Activated naive CD8-positive, alpha-beta T cell (primary cell): Measurements from ENCODE around the gene TOP2A.
"Not testable (repeated sequence)": the region's sequence is repeated elsewhere in the genome, so short reads cannot be mapped to it uniquely, and the experiment has no call there.

Experiments
- H3K27ac Mint-ChIP-seq: one replicate; pipeline ENCODE4 v1.8.0; 2021; ENCODE audit warnings: mixed read lengths
- H3K27me3 Mint-ChIP-seq: one replicate; pipeline ENCODE4 v1.8.0; 2021; ENCODE audit warnings: mixed read lengths
- H3K36me3 Mint-ChIP-seq: one replicate; pipeline ENCODE4 v1.8.0; 2021; ENCODE audit warnings: mixed read lengths
- H3K4me1 Mint-ChIP-seq: one replicate; pipeline ENCODE4 v1.8.0; 2021; ENCODE audit warnings: low read depth, mixed read lengths
- H3K4me3 Mint-ChIP-seq: one replicate; pipeline ENCODE4 v1.8.0; 2021; ENCODE audit warnings: mild to moderate bottlenecking, mixed read lengths
- H3K9me3 Mint-ChIP-seq: one replicate; pipeline ENCODE4 v1.8.0; 2021; ENCODE audit warnings: low read depth, mixed read lengths

Gene TOP2A

GRCh38 chr17:40419559-40420331 is 2.0 kb upstream of the TOP2A start:
- Mint-ChIP-seq H3K4me3 (peak overlapping the region; percentile 70), H3K27me3 (no peaks in the 10 kb centered on the region), H3K9me3 (no peaks in the 10 kb centered on the region), H3K36me3 (no peaks in the 10 kb centered on the region), H3K4me1 (peaks cover 22% of the 10 kb centered on the region), H3K27ac (peak overlapping the region; percentile 22)

GRCh38 chr17:40418428-40418706 is 671 bp upstream of the TOP2A start:
- H3K4me1 Mint-ChIP-seq: peaks cover 22% of the 10 kb centered on the region
- no peaks in the 10 kb centered on the region for H3K36me3 Mint-ChIP-seq
- no peaks in the 10 kb centered on the region for H3K27me3 Mint-ChIP-seq
- no peaks in the 10 kb centered on the region for H3K9me3 Mint-ChIP-seq
- H3K27ac Mint-ChIP-seq: peak overlapping the region; percentile 50
- H3K4me3 Mint-ChIP-seq: peak overlapping the region; percentile 94

- no peaks in the 10 kb centered on the region for H3K27me3 Mint-ChIP-seq
Measured at GRCh38 chr17:40417258-40417608, 463 bp downstream of the TOP2A start.

GRCh38 chr17:40416671-40417070 is 1.0 kb downstream of the TOP2A start:
- Mint-ChIP-seq H3K9me3 (no peaks in the 10 kb centered on the region), H3K27ac (no peak overlapping the region), H3K4me3 (peak overlapping the region; percentile 94), H3K4me1 (peaks cover 22% of the 10 kb centered on the region), H3K27me3 (no peaks in the 10 kb centered on the region), H3K36me3 (no peaks in the 10 kb centered on the region)

More at GRCh38 chr17:40417258-40417608, 463 bp downstream of the TOP2A start:
- H3K4me1 Mint-ChIP-seq: peaks cover 22% of the 10 kb centered on the region
- no peaks in the 10 kb centered on the region for H3K36me3 Mint-ChIP-seq
- H3K9me3 Mint-ChIP-seq: no peaks in the 10 kb centered on the region
- no peak overlapping the region for H3K27ac Mint-ChIP-seq
- H3K4me3 Mint-ChIP-seq: peak overlapping the region; percentile 94

GRCh38 chr17:40415390-40415789 is 2.3 kb downstream of the TOP2A start:
- Mint-ChIP-seq H3K4me1 (peaks cover 22% of the 10 kb centered on the region), H3K27me3 (no peaks in the 10 kb centered on the region), H3K27ac (no peak overlapping the region), H3K4me3 (no peak overlapping the region), H3K36me3 (peaks cover 3% of the 10 kb centered on the region), H3K9me3 (no peaks in the 10 kb centered on the region)

- not testable (repeated sequence) for H3K27ac Mint-ChIP-seq
Measured at GRCh38 chr17:40414312-40414711, 3.4 kb downstream of the TOP2A start.

GRCh38 chr17:40412880-40413279 is 4.8 kb downstream of the TOP2A start:
- no peak overlapping the region for H3K27ac Mint-ChIP-seq
- no peak overlapping the region for H3K4me3 Mint-ChIP-seq
- no peaks in the 10 kb centered on the region for H3K27me3 Mint-ChIP-seq
- H3K9me3 Mint-ChIP-seq: no peaks in the 10 kb centered on the region
- H3K4me1 Mint-ChIP-seq: peaks cover 13% of the 10 kb centered on the region
- H3K36me3 Mint-ChIP-seq: peaks cover 4% of the 10 kb centered on the region

More at GRCh38 chr17:40414312-40414711, 3.4 kb downstream of the TOP2A start:
- H3K36me3 Mint-ChIP-seq, H3K9me3 Mint-ChIP-seq, H3K4me3 Mint-ChIP-seq, H3K27me3 Mint-ChIP-seq: not testable (repeated sequence)
- H3K4me1 Mint-ChIP-seq: peaks cover 19% of the 10 kb centered on the region

- Mint-ChIP-seq H3K4me1 (peaks cover 5% of the 10 kb centered on the region), H3K4me3 (no peak overlapping the region), H3K9me3 (no peaks in the 10 kb centered on the region), H3K27ac (no peak overlapping the region), H3K36me3 (peaks cover 4% of the 10 kb centered on the region), H3K27me3 (no peaks in the 10 kb centered on the region)
Measured at GRCh38 chr17:40411821-40412220, 5.9 kb downstream of the TOP2A start.

- no peak overlapping the region for H3K27ac Mint-ChIP-seq
Measured at GRCh38 chr17:40410082-40410481, 7.6 kb downstream of the TOP2A start.

GRCh38 chr17:40409540-40409939 is 8.2 kb downstream of the TOP2A start:
- H3K4me1 Mint-ChIP-seq, H3K36me3 Mint-ChIP-seq, H3K9me3 Mint-ChIP-seq, H3K4me3 Mint-ChIP-seq, H3K27me3 Mint-ChIP-seq, H3K27ac Mint-ChIP-seq: not testable (repeated sequence)

More at GRCh38 chr17:40410082-40410481, 7.6 kb downstream of the TOP2A start:
- Mint-ChIP-seq H3K36me3 (peaks cover 4% of the 10 kb centered on the region), H3K4me1 (no peaks in the 10 kb centered on the region), H3K4me3 (no peak overlapping the region), H3K27me3 (no peaks in the 10 kb centered on the region), H3K9me3 (no peaks in the 10 kb centered on the region)

GRCh38 chr17:40407460-40407859 is 10.2 kb downstream of the TOP2A start:
- no peak overlapping the region for H3K27ac Mint-ChIP-seq
- H3K9me3 Mint-ChIP-seq: no peaks in the 10 kb centered on the region
- H3K27me3 Mint-ChIP-seq: no peaks in the 10 kb centered on the region
- H3K4me1 Mint-ChIP-seq: peaks cover 7% of the 10 kb centered on the region
- H3K36me3 Mint-ChIP-seq: peaks cover 4% of the 10 kb centered on the region
- no peak overlapping the region for H3K4me3 Mint-ChIP-seq

GRCh38 chr17:40404003-40404402 is 13.7 kb downstream of the TOP2A start:
- peaks cover 16% of the 10 kb centered on the region for H3K4me1 Mint-ChIP-seq
- no peak overlapping the region for H3K27ac Mint-ChIP-seq
- no peaks in the 10 kb centered on the region for H3K36me3 Mint-ChIP-seq
- H3K4me3 Mint-ChIP-seq: no peak overlapping the region
- H3K27me3 Mint-ChIP-seq: no peaks in the 10 kb centered on the region
- H3K9me3 Mint-ChIP-seq: no peaks in the 10 kb centered on the region

GRCh38 chr17:40402668-40403067 is 15.0 kb downstream of the TOP2A start:
- Mint-ChIP-seq H3K9me3 (no peaks in the 10 kb centered on the region), H3K27ac (no peak overlapping the region), H3K4me3 (no peak overlapping the region)

GRCh38 chr17:40399185-40399584 is 18.5 kb downstream of the TOP2A start:
- no peak overlapping the region for H3K27ac Mint-ChIP-seq
- peaks cover 16% of the 10 kb centered on the region for H3K4me1 Mint-ChIP-seq
- no peak overlapping the region for H3K4me3 Mint-ChIP-seq
- H3K36me3 Mint-ChIP-seq: no peaks in the 10 kb centered on the region
- H3K9me3 Mint-ChIP-seq: no peaks in the 10 kb centered on the region
- H3K27me3 Mint-ChIP-seq: no peaks in the 10 kb centered on the region

More at GRCh38 chr17:40402668-40403067, 15.0 kb downstream of the TOP2A start:
- peaks cover 16% of the 10 kb centered on the region for H3K4me1 Mint-ChIP-seq
- H3K36me3 Mint-ChIP-seq: no peaks in the 10 kb centered on the region
- H3K27me3 Mint-ChIP-seq: no peaks in the 10 kb centered on the region

- H3K9me3 Mint-ChIP-seq, H3K27ac Mint-ChIP-seq, H3K27me3 Mint-ChIP-seq, H3K4me3 Mint-ChIP-seq, H3K4me1 Mint-ChIP-seq, H3K36me3 Mint-ChIP-seq: not testable (repeated sequence)
Measured at GRCh38 chr17:40386555-40386954, 31.1 kb downstream of the TOP2A start.

GRCh38 chr17:40382251-40382650 is 35.4 kb downstream of the TOP2A start:
- no peaks in the 10 kb centered on the region for H3K4me1 Mint-ChIP-seq
- H3K4me3 Mint-ChIP-seq: no peak overlapping the region
- H3K36me3 Mint-ChIP-seq: no peaks in the 10 kb centered on the region
- no peaks in the 10 kb centered on the region for H3K9me3 Mint-ChIP-seq
- no peaks in the 10 kb centered on the region for H3K27me3 Mint-ChIP-seq
- H3K27ac Mint-ChIP-seq: no peak overlapping the region
